Measurements from ENCODE around the gene JPH2.

- TF ChIP-seq CTCF (IDR thresholded peaks at IDR 0.05; ENCODE audit: insufficient read depth, low read length, poor library complexity, severe bottlenecking) (peak; percentile 86), EZH2phosphoT487 (conservative IDR thresholded peaks at IDR 0.05; ENCODE audit: low read length) (no peak)
These were observed 30.5 kb upstream of the JPH2 start for GRCh38 chr20:44217342-44218092.

Measured in SU-DHL-6 (cell line).